HepG2 (cell line): ENCODE data around the gene SPTY2D1. TPM values are rescaled to one million over a fixed set of nuclear protein-coding genes. Genes with fewer than 3 reads are reported as not detected.
A peak's percentile ranks its signal among the peaks of the same experiment; 100 is the strongest.

Experiments
- ARID3A ChIP-seq: IDR thresholded peaks from 2 replicates; pipeline ENCODE4 v1.6.1; 2012; ENCODE audit warnings: low read depth, low read length, improper control_type of control experiment
- DPF2 ChIP-seq: sonication (generic); formaldehyde crosslinking; IDR thresholded peaks from 2 replicates; pipeline ENCODE4 v1.4.0; 2020; ENCODE audit warnings: mild to moderate bottlenecking, low read depth, missing genetic modification reagents, borderline replicate concordance
- ERF ChIP-seq: IDR thresholded peaks from 2 replicates; pipeline ENCODE4 v1.6.1; 2018; ENCODE audit warnings: missing biosample characterization, missing genetic modification reagents
- HNF1A ChIP-seq, 2 experiments: sonication (generic) in 1 of 2; formaldehyde crosslinking in 1 of 2; IDR thresholded peaks; 2 replicates each; pipeline versions ENCODE4 v1.4.0 to v1.6.1; 2016 to 2020; ENCODE audit warnings: borderline replicate concordance in 1 of 2, low read depth in 1 of 2, mild to moderate bottlenecking in 1 of 2, missing genetic modification reagents in 1 of 2
- NFE2 ChIP-seq: sonication (generic); formaldehyde crosslinking; IDR thresholded peaks from 2 replicates; pipeline ENCODE4 v1.4.0; 2020; ENCODE audit warnings: missing genetic modification reagents
- NR2F6 ChIP-seq, 2 experiments: IDR thresholded peaks; 2 replicates each; pipeline ENCODE4 v1.6.1; 2016; ENCODE audit warnings: antibody characterized with exemption in 1 of 2, mild to moderate bottlenecking in 1 of 2
- RORA ChIP-seq: sonication (generic); formaldehyde crosslinking; IDR thresholded peaks from 2 replicates; pipeline ENCODE4 v1.5.0; 2020; ENCODE audit warnings: mild to moderate bottlenecking, missing genetic modification reagents, moderate library complexity
- SCMH1 ChIP-seq: sonication (generic); formaldehyde crosslinking; IDR thresholded peaks from 2 replicates; pipeline ENCODE4 v1.9.0; 2021; ENCODE audit warnings: missing genetic modification reagents, mild to moderate bottlenecking, borderline replicate concordance
- ZKSCAN8 ChIP-seq: IDR thresholded peaks from 2 replicates; pipeline ENCODE4 v1.6.1; 2016; ENCODE audit warnings: borderline replicate concordance, missing genetic modification reagents, missing compliant biosample characterization
- ZNF282 ChIP-seq: fragments of 450-650 bp; IDR thresholded peaks from 2 replicates; pipeline ENCODE4 v1.6.1; 2018; ENCODE audit not compliant: partially characterized antibody
- ZNF556 ChIP-seq: sonication (generic); formaldehyde crosslinking; IDR thresholded peaks from 2 replicates; pipeline ENCODE4 v1.4.0; 2020; ENCODE audit warnings: mild to moderate bottlenecking, missing genetic modification reagents, borderline replicate concordance
- polyA plus RNA-seq, 8 experiments: library from polyadenylated mRNA; depleted of rRNA in 3 of 8; stranded (reverse) in 7 of 8; unstranded in 1 of 8; fragments of >200 nt; fragmentation: Illumina TruSeq in 4 of 8; extraction: Trizol in 4 of 8; gene quantifications; 2 replicates each; pipeline versions ENCODE4 v1.2.1 to v1.2.3, GENCODE V29; 2011 to 2016; ENCODE audit warnings: low read depth in 4 of 8, missing spikeins in 1 of 8, mixed read lengths in 1 of 8; ENCODE audit not compliant: insufficient read depth in 1 of 8
- total RNA-seq, 5 experiments: library from RNA; depleted of rRNA; stranded (reverse); fragments of >200 nt; fragmentation: Illumina TruSeq; extraction: Trizol; gene quantifications; 2 replicates each; pipeline ENCODE4 v1.2.3, GENCODE V29; 2016; ENCODE audit warnings: low read depth in 1 of 5
- TF ChIP-seq, protein P1 (sequence below): sonication (generic); formaldehyde crosslinking; IDR thresholded peaks from 2 replicates; pipeline ENCODE4 v1.4.0; 2020; ENCODE audit warnings: missing genetic modification reagents, mild to moderate bottlenecking, borderline replicate concordance
- TF ChIP-seq, protein P2 (sequence below): sonication (generic); formaldehyde crosslinking; IDR thresholded peaks from 2 replicates; pipeline ENCODE4 v1.4.0; 2020; ENCODE audit warnings: missing genetic modification reagents

Gene SPTY2D1
- total and polyA plus RNA-seq, 2 of the 13 experiments (the other 11 are each of a cell fraction or from before 2014, with no cell fraction given), result 6.9 to 14.8 TPM

- peak; percentile 56; the same call in 1 of the 2 replicates for TF ChIP-seq NR2F6 (IDR thresholded peaks at IDR 0.05)
- peak; percentile 75 for TF ChIP-seq NR2F6 (CRISPR knock-in tag; IDR thresholded peaks at IDR 0.05)
- TF ChIP-seq ZKSCAN8 (CRISPR knock-in tag), result peak; percentile 78; the same call in 1 of the 2 replicates
- TF ChIP-seq, protein P1, sequence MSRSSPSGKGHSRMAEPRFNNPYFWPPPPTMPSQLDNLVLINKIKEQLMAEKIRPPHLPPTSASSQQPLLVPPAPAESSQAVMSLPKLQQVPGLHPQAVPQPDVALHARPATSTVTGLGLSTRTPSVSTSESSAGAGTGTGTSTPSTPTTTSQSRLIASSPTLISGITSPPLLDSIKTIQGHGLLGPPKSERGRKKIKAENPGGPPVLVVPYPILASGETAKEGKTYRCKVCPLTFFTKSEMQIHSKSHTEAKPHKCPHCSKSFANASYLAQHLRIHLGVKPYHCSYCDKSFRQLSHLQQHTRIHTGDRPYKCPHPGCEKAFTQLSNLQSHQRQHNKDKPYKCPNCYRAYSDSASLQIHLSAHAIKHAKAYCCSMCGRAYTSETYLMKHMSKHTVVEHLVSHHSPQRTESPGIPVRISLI (CRISPR knock-in tag), result peak; percentile 64
- peak; percentile 40; the same call in 1 of the 2 replicates for TF ChIP-seq ERF (CRISPR knock-in tag)
- 0 out of 2 replicates have a peak, but pooled peaks have one; percentile 38 for TF ChIP-seq HNF1A (IDR thresholded peaks at IDR 0.05; ENCODE audit: low read depth)
- peak; percentile 57; the same call in 1 of the 2 replicates for TF ChIP-seq HNF1A (CRISPR knock-in tag; IDR thresholded peaks at IDR 0.05; ENCODE audit: borderline replicate concordance)
- TF ChIP-seq ZNF282, result no peak
- no peak for TF ChIP-seq ARID3A
- TF ChIP-seq SCMH1 (CRISPR knock-in tag), result no peak
- TF ChIP-seq RORA (CRISPR knock-in tag), result no peak
- TF ChIP-seq, protein P2, sequence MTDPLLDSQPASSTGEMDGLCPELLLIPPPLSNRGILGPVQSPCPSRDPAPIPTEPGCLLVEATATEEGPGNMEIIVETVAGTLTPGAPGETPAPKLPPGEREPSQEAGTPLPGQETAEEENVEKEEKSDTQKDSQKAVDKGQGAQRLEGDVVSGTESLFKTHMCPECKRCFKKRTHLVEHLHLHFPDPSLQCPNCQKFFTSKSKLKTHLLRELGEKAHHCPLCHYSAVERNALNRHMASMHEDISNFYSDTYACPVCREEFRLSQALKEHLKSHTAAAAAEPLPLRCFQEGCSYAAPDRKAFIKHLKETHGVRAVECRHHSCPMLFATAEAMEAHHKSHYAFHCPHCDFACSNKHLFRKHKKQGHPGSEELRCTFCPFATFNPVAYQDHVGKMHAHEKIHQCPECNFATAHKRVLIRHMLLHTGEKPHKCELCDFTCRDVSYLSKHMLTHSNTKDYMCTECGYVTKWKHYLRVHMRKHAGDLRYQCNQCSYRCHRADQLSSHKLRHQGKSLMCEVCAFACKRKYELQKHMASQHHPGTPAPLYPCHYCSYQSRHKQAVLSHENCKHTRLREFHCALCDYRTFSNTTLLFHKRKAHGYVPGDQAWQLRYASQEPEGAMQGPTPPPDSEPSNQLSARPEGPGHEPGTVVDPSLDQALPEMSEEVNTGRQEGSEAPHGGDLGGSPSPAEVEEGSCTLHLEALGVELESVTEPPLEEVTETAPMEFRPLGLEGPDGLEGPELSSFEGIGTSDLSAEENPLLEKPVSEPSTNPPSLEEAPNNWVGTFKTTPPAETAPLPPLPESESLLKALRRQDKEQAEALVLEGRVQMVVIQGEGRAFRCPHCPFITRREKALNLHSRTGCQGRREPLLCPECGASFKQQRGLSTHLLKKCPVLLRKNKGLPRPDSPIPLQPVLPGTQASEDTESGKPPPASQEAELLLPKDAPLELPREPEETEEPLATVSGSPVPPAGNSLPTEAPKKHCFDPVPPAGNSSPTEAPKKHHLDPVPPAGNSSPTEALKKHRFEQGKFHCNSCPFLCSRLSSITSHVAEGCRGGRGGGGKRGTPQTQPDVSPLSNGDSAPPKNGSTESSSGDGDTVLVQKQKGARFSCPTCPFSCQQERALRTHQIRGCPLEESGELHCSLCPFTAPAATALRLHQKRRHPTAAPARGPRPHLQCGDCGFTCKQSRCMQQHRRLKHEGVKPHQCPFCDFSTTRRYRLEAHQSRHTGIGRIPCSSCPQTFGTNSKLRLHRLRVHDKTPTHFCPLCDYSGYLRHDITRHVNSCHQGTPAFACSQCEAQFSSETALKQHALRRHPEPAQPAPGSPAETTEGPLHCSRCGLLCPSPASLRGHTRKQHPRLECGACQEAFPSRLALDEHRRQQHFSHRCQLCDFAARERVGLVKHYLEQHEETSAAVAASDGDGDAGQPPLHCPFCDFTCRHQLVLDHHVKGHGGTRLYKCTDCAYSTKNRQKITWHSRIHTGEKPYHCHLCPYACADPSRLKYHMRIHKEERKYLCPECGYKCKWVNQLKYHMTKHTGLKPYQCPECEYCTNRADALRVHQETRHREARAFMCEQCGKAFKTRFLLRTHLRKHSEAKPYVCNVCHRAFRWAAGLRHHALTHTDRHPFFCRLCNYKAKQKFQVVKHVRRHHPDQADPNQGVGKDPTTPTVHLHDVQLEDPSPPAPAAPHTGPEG (CRISPR knock-in tag), result peak; percentile 82
- TF ChIP-seq DPF2 (CRISPR knock-in tag), result no peak; the same call in 1 of the 2 replicates
- no peak for TF ChIP-seq NFE2 (CRISPR knock-in tag)
- TF ChIP-seq ZNF556 (CRISPR knock-in tag), result peak; percentile 85; the same call in 1 of the 2 replicates
Measured at GRCh38 chr11:18588297-18589252, 45.6 kb downstream of the SPTY2D1 start, which contains the start of gene UEVLD (continued).
